Left forelimb (tissue), 1 donor: ENCODE measurements around the gene B4GALT7.

Source experiments
- DNase-seq: peaks from one replicate; pipeline ENCODE4 v3.0.0-alpha.2; 2018; ENCODE audit warnings: low spot score

B4GALT7 gene

DNA sequence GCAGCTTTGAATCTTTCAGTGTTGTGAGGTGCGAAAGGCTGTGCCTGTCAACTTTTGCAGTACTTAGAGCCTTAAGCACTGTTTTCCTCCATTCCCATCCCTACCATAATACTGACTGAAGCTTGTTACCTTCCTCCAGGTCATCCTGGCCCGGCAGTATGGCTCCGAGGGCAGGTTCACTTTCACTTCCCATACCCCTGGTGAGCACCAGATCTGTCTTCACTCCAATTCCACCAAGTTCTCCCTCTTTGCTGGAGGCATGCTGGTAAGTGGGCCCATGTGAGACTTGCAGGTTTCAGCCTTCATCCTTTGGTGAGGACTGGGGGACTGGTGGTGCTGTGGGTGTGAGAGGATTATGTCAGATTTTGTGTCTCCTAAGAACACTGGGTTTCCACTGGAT, 6.4 kb upstream of the B4GALT7 start:
- DNase-seq: no peak

GRCh38 chr5:177594071-177594470, 5.9 kb upstream of the B4GALT7 start:
- no peak for DNase-seq

DNA sequence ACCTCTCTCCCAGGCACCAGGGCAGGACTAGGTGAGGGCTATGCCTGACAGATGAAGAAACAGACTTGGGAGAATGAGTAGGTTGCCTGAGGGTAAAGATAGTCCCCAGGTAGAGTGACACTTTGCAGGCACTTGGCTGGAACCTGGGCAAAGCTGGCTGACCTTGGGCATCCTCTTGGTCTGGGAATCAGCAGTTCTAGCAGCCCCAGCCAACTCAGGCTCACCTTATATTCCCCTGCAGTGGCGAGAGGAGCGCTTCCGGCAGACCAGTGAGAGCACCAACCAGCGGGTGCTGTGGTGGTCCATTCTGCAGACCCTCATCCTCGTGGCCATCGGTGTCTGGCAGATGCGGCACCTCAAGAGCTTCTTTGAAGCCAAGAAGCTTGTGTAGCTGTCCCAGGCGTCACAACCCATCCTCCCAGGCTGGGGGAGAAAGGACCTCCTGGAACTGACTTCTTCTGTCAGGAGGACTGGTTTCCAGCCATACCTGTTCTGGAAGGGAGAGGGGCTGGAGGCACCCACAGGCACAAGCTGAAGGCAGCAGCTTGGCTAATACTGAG, 4.8 kb upstream of the B4GALT7 start:
- no peak for DNase-seq

DNA sequence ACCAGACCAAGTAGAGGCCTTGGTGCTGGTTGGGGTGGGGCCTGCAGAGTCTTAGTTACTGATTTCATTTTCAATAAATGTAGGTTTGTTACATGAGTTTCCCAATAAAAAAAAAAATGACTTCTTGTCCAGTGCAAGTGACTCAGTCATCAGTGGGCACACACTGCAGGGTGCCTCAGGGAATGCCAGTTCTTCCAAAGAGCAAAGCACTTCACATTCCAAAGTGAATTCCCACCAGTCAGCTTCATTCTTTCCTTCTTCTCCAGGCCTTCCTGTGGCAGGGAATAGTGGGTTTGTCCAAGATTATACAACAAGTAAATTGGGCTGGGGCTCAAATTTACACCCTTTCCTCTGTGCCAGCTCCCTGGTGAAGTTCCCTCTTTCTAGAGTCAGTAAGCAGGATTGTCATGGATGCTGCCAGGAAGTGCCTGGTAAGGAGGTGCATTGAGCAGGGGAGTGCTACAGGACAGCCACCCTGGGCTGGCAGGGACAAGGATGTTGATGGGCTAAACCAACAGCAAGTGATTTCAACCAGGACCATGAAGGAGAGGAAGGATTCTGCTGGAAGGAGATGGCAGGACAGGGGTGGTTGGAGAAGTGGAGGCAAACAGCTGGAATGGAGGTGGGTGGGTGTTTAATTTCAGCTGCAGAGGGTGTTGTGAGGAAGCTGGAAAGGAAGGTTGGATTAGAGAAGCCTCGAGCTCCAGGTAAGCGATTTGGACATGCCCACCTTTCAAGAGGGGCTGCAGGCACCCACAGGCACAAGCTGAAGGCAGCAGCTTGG, 3.7 kb upstream of the B4GALT7 start:
- DNase-seq: no peak

GRCh38 chr5:177596775-177597238, 3.1 kb upstream of the B4GALT7 start:
- DNase-seq: no peak

DNA sequence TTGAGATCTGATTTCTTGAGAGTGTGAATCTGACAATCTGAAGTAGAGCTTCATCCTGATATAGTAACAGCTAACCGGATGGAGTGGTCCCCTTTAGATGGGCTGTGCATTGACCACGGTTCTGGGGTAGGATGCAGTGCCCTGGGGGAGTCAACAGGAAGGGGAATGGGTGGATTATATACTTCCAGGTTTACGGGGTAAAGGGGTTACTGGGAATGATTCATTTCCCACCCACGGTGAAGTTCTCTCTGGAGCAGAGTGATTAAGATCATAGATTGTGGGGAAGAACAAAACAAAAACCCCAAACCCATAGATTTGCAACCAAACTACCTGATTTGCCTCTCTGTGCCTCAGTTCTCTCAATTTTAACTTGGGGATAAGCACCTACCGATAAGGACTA, 1.5 kb upstream of the B4GALT7 start:
- no peak for DNase-seq

DNA sequence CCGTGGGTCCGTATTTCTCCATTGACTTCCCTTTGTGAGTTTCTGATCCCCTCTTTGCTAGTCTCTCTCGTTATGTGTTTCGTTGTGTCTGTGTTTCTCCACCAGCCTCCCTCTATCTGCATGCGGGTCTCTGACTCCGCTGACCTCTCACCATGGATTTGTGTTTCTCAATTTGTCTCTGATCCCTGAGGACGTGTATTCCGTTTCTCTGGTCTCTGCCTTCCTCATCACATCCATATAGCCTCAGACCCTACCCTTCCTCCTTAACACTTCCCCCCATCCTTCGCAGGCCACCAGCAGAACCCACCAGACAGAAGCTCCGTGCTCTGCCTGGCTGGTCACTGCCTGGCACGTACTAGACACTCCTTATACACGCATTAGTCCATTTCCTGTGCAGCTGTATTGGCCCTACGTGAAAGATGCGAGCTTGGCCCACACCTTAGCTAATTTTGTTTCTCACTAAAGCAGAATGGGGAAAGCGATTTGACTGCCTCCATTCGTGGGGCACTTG, 631 bp downstream of the B4GALT7 start:
- DNase-seq: no peak

GRCh38 chr5:177601126-177601525, 1.2 kb downstream of the B4GALT7 start:
- DNase-seq: no peak

GRCh38 chr5:177601577-177602457, 1.9 kb downstream of the B4GALT7 start:
- no peak for DNase-seq

DNA sequence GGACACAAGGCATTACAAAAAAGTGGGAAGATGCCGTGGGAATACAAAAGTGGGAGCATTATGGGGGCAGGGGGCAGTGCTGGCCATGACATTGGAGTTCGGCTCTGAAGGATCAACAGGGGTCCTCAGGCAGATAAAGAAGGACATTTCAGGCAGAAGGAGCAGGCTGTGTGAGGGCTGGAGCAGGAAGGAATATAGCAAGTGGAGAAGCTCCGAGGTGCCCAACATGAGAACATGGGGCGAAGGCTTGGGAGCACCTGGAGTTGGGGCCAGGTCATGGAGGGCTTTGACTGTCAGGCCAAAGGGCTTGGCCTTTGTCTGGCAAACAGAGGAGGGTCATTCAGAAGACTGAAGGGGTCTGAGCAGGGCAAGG, 2.5 kb downstream of the B4GALT7 start:
- no peak for DNase-seq

- no peak for DNase-seq
These were observed 3.7 kb downstream of the B4GALT7 start for GRCh38 chr5:177603631-177604030.

DNA sequence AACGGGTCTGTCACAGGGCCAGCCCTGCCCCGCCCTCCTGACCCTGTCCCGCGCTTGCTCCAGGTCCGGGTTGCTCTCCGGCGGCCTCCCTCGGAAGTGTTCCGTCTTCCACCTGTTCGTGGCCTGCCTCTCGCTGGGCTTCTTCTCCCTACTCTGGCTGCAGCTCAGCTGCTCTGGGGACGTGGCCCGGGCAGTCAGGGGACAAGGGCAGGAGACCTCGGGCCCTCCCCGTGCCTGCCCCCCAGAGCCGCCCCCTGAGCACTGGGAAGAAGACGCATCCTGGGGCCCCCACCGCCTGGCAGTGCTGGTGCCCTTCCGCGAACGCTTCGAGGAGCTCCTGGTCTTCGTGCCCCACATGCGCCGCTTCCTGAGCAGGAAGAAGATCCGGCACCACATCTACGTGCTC, 4.2 kb downstream of the B4GALT7 start:
- no peak for DNase-seq

GRCh38 chr5:177604656-177605055, 4.7 kb downstream of the B4GALT7 start:
- DNase-seq: no peak

GRCh38 chr5:177605078-177605477, 5.1 kb downstream of the B4GALT7 start:
- no peak for DNase-seq

DNA sequence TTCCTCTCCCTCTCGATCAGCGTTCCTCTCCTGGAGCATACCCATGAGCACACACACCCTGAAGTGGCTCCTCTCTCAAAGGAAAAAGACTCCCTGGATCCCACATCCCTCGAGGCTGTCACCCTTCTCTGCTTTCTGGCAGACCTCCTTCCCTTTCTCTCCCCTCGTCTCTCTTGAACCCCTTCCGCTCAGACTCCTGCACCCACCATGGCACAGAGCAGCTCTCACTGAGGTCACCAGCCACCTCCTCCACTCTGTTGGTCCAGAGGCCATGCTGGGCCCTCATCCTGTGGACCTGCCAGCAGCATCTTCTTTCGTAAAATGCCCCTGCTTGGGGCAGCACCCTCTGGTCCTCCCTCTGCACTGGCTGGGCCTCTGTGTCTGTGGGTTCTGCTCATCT, 5.7 kb downstream of the B4GALT7 start:
- DNase-seq: no peak

DNA sequence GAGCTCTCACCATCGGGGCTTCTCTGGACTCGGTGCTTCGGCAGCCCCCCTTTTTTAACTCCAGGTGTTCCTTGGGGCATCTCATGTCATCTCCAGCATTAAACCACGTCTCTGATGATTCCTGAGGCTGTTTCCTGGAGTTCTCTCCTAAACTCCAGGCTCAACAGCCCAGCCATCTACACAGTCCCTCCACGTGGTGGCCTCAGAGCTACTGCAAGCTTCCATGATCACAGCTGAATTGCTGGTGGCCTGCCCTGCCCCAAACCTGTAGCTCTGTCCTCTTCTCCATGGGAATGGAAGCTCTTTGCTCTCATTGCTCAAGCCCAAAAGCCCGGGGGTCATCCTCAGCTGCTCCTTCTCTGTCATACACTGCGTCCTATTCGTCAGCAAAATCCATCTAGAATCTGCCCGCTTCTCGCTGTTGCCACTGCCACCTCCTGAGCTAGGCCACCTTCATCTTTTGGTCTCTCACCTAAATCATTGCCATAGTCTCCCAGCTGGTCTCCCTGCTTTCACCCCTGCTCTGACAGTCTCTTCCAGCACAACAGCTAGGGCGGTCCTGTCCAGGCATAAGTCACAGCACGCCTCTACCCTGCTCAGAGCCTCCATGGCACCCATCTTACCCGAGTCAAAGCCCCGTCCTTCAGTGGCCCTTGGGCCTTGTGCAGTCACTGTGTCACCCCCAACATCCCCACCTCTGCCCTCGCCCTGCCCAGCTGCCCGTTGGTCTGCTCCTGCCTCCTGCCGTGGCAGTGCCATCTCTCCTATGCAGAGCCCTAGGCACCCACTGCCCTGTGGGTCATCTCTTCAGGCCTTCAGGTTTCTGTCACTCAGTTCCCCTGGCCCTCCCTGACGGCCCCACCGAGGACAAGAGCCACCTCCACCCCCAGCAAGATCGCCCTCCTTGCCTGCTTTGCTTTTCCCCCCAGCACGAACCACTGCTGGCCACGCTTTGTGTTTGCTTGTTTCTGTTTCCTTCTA, 6.4 kb downstream of the B4GALT7 start:
- no peak for DNase-seq

DNA sequence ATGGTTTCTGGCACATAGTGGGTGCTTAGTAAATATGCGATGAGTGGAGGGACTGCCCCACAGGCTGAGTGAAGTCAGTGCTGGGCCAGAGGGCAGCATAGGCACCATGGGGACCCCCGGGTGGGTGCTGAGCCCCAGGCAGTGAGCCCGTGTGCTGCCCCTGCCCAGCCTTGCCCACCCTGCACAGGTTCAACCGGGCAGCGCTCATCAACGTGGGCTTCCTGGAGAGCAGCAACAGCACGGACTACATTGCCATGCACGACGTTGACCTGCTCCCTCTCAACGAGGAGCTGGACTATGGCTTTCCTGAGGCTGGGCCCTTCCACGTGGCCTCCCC, 7.2 kb downstream of the B4GALT7 start:
- no peak for DNase-seq

DNA sequence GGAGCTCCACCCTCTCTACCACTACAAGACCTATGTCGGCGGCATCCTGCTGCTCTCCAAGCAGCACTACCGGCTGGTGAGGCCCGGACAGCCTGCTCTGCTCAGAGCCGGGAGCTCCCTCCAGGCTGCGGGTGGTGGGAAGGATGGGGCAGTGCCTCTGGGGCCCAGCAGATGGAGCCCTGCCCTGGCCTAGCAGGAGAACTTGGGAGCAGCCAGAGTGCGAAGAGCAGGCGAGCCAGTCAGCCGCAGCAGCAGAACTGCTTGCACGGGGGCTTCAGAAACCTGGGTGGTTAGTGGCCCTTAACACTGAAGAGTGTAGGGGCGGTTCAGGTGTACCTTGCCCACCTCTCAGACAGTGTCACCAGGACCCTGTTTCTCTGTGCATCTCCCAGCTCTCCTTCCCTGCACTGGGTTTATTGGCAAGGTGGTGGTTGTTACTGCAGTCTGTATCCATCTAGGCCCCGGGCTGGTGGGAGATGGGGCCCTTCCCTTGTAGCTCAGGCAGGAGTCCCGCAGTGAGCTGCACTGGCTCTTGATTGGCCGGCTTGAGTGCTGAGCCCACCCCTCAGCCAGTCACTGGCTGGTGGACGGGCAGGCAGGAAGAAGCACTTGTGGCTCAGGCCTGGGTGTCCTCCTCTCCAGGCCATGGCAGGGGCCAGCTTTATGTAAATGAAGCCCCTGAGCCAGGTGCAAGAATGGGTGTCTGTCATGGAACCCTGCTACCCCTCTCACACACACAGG, 7.7 kb downstream of the B4GALT7 start:
- DNase-seq: peak; percentile 86

DNA sequence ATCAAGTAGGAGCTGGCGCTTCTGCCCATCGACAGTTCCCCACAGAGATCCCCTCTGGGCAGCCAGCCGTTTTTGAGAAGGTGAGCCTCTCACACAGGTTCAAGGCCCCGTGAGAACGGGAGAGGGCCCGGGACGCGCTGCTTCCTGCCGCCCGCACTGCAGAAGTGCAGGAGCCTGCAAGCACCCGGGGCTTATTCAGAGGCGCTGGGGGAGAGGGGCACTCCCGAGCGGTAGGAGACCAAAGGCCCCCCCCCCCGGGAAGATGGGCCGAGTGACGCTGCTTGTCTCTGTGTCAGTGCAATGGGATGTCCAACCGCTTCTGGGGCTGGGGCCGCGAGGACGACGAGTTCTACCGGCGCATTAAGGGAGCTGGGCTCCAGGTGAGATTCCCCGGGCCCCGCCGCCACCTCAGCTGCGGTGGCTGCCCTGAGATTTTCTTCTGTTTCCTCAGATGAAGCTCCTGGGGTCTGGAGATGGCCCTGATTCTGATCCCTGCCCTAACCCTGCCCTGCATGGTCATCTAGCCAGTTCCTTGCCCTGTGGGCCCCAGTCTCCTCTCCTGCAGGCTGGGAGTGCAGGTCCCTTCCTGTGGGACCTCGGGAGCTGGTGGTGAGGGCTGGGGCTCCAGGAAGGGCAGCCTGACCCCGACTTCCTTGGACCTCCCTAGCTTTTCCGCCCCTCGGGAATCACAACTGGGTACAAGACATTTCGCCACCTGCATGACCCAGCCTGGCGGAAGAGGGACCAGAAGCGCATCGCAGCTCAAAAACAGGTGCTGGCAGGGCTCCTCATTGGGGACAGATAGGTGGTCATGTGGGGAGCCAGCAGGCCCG, 8.5 kb downstream of the B4GALT7 start:
- no peak for DNase-seq
